DMS 273 (cell line): ENCODE measurements around the gene CLEC5A.
"Not testable (repeated sequence)": the region's sequence is repeated elsewhere in the genome, so short reads cannot be mapped to it uniquely, and the experiment has no call there.

ENCODE experiments used
- DNase-seq: peaks from one replicate; lab custom pipeline; 2025; ENCODE audit not compliant: unreplicated experiment; lab: John Stamatoyannopoulos, UW

The CLEC5A gene

GRCh38 chr7:141949451-141949850, 2.7 kb upstream of the CLEC5A start:
- no peak for DNase-seq

GRCh38 chr7:141949021-141949420, 2.2 kb upstream of the CLEC5A start:
- no peak for DNase-seq

GRCh38 chr7:141945356-141945755, 1.4 kb downstream of the CLEC5A start:
- DNase-seq, result no peak

- DNase-seq, result no peak
Observed at GRCh38 chr7:141944811-141945210, 2.0 kb downstream of the CLEC5A start.

- DNase-seq, result no peak
Observed at GRCh38 chr7:141943846-141944245, 2.9 kb downstream of the CLEC5A start.

GRCh38 chr7:141941075-141941474, 5.7 kb downstream of the CLEC5A start:
- DNase-seq, result no peak

- DNase-seq, result no peak
Observed at GRCh38 chr7:141930211-141930610, 16.6 kb downstream of the CLEC5A start.

- no peak for DNase-seq
Observed at GRCh38 chr7:141928845-141929195, 18.0 kb downstream of the CLEC5A start.

- no peak for DNase-seq
Observed at GRCh38 chr7:141928146-141928844, 18.5 kb downstream of the CLEC5A start.

GRCh38 chr7:141920281-141920680, 26.5 kb downstream of the CLEC5A start:
- no peak for DNase-seq

GRCh38 chr7:141916099-141916498, 30.7 kb downstream of the CLEC5A start, which contains the start of gene OR9A4:
Gene OR9A4, plus strand, starts transcription at chr7:141916399. Its CDS starts 2,477 bp downstream, at chr7:141918876.
- DNase-seq, result no peak

GRCh38 chr7:141915565-141915964, 31.2 kb downstream of the CLEC5A start:
- DNase-seq, result no peak

GRCh38 chr7:141911391-141911790, 35.4 kb downstream of the CLEC5A start:
- no peak for DNase-seq

GRCh38 chr7:141906285-141906684, 40.5 kb downstream of the CLEC5A start:
- DNase-seq, result no peak

GRCh38 chr7:141899366-141899765, 47.4 kb downstream of the CLEC5A start:
- not testable (repeated sequence) for DNase-seq

- DNase-seq, result no peak
Observed at GRCh38 chr7:141891336-141891735, 55.4 kb downstream of the CLEC5A start.

GRCh38 chr7:141889321-141889720, 57.5 kb downstream of the CLEC5A start:
- no peak for DNase-seq

- no peak for DNase-seq
Observed at GRCh38 chr7:141884539-141885225, 62.1 kb downstream of the CLEC5A start.

GRCh38 chr7:141880960-141881359, 65.8 kb downstream of the CLEC5A start:
- no peak for DNase-seq

- DNase-seq, result no peak
Observed at GRCh38 chr7:141877365-141877764, 69.4 kb downstream of the CLEC5A start.
